Activated CD8-positive, alpha-beta memory T cell treated with anti-CD3 and anti-CD28 coated beads, Interleukin-2, amount 50 U/mL, for 48 hours (primary cell): Measurements from ENCODE around the gene AKAP8L.
"Not testable (repeated sequence)": the region's sequence is repeated elsewhere in the genome, so short reads cannot be mapped to it uniquely, and the experiment has no call there.

ENCODE experiments used
- DNase-seq: peaks from one replicate; pipeline ENCODE4 v3.0.0-alpha.2; 2020

Gene AKAP8L

GRCh38 chr19:15417699-15418098 is 1.1 kb downstream of the AKAP8L start:
- DNase-seq: no peak

GRCh38 chr19:15412832-15413231 is 6.0 kb downstream of the AKAP8L start:
- no peak for DNase-seq

- not testable (repeated sequence) for DNase-seq
Observed at GRCh38 chr19:15411351-15411750, 7.4 kb downstream of the AKAP8L start.

GRCh38 chr19:15404780-15405211 is 14.0 kb downstream of the AKAP8L start:
- DNase-seq: no peak

GRCh38 chr19:15404097-15404779 is 14.6 kb downstream of the AKAP8L start:
- DNase-seq: no peak

- DNase-seq: no peak
Observed at GRCh38 chr19:15403151-15403531, 15.6 kb downstream of the AKAP8L start.

GRCh38 chr19:15402411-15403150 is 16.2 kb downstream of the AKAP8L start:
- no peak for DNase-seq

- DNase-seq: no peak
Observed at GRCh38 chr19:15401397-15401710, 17.4 kb downstream of the AKAP8L start.

GRCh38 chr19:15400521-15401396 is 18.0 kb downstream of the AKAP8L start:
- no peak for DNase-seq

- DNase-seq: no peak
Observed at GRCh38 chr19:15399635-15400034, 19.2 kb downstream of the AKAP8L start.

- DNase-seq: no peak
Observed at GRCh38 chr19:15399234-15399515, 19.6 kb downstream of the AKAP8L start.

GRCh38 chr19:15398501-15399233 is 20.1 kb downstream of the AKAP8L start:
- DNase-seq: no peak

- no peak for DNase-seq
Observed at GRCh38 chr19:15397782-15398181, 21.0 kb downstream of the AKAP8L start.

- DNase-seq: no peak
Observed at GRCh38 chr19:15397236-15397635, 21.6 kb downstream of the AKAP8L start.

GRCh38 chr19:15396436-15396835 is 22.4 kb downstream of the AKAP8L start:
- no peak for DNase-seq

GRCh38 chr19:15395251-15395650 is 23.5 kb downstream of the AKAP8L start:
- DNase-seq: not testable (repeated sequence)

GRCh38 chr19:15394426-15394825 is 24.4 kb downstream of the AKAP8L start:
- DNase-seq: no peak

GRCh38 chr19:15393963-15394362 is 24.8 kb downstream of the AKAP8L start:
- DNase-seq: no peak

- DNase-seq: no peak
Observed at GRCh38 chr19:15390814-15391213, 28.0 kb downstream of the AKAP8L start.

GRCh38 chr19:15381864-15382263 is 36.9 kb downstream of the AKAP8L start:
- no peak for DNase-seq

GRCh38 chr19:15381429-15381828 is 37.4 kb downstream of the AKAP8L start:
- DNase-seq: no peak

GRCh38 chr19:15379999-15380647 is 38.7 kb downstream of the AKAP8L start:
- no peak for DNase-seq
